Osteoblast (primary cell): ENCODE data around the gene PSMC3. TPM values are rescaled to one million over a fixed set of nuclear protein-coding genes. Genes with fewer than 3 reads are reported as not detected.

ENCODE experiments used
- DNase-seq: peaks from one replicate; pipeline ENCODE4 v3.0.0; 2011; ENCODE audit warnings: low spot score, mixed read lengths; ENCODE audit not compliant: insufficient read length; ENCODE audit errors: missing footprints
- H2AFZ ChIP-seq: 2 replicates; pipeline ENCODE4 v1.6.0; 2011; ENCODE audit warnings: mild to moderate bottlenecking, low read length
- H3K27ac ChIP-seq: 2 replicates; pipeline ENCODE4 v1.5.1; 2011; ENCODE audit warnings: mild to moderate bottlenecking, low read depth, low read length, moderate library complexity
- H3K27me3 ChIP-seq: 2 replicates; pipeline ENCODE4 v1.6.0; 2012; ENCODE audit warnings: mild to moderate bottlenecking, control low read depth, inconsistent platforms, low read length, moderate library complexity; ENCODE audit not compliant: insufficient read depth
- H3K36me3 ChIP-seq: 2 replicates; pipeline ENCODE4 v1.5.1; 2011; ENCODE audit warnings: mild to moderate bottlenecking, low read length, control low read depth, moderate library complexity; ENCODE audit not compliant: insufficient read depth
- H3K4me1 ChIP-seq: 2 replicates; pipeline ENCODE4 v1.5.1; 2011; ENCODE audit warnings: mild to moderate bottlenecking, low read length, control low read depth, moderate library complexity; ENCODE audit not compliant: insufficient read depth
- H3K4me2 ChIP-seq: 2 replicates; pipeline ENCODE4 v1.6.0; 2011; ENCODE audit warnings: mild to moderate bottlenecking, low read length; ENCODE audit not compliant: insufficient read depth
- H3K4me3 ChIP-seq: fragments of 200-600 bp; sonication (generic); 3 replicates; pipeline ENCODE4 v1.5.1; 2012; ENCODE audit warnings: mild to moderate bottlenecking, low read length, inconsistent platforms; ENCODE audit not compliant: insufficient read depth
- H3K79me2 ChIP-seq: 2 replicates; pipeline ENCODE4 v1.6.0; 2012; ENCODE audit warnings: mild to moderate bottlenecking, low read length, control low read depth, inconsistent platforms; ENCODE audit not compliant: insufficient read depth
- H3K9me3 ChIP-seq: 2 replicates; pipeline ENCODE4 v1.5.1; 2011; ENCODE audit warnings: low read depth, low read length, control low read depth
- H4K20me1 ChIP-seq: 2 replicates; pipeline ENCODE4 v1.6.0; 2012; ENCODE audit warnings: mild to moderate bottlenecking, low read length, control low read depth; ENCODE audit not compliant: insufficient read depth
- total RNA-seq: library from RNA; depleted of rRNA; stranded (reverse); fragments of >200 nt; gene quantifications from 2 replicates; pipeline ENCODE4 v1.2.3, GENCODE V29; 2012
- TF ChIP-seq, protein P1 (sequence below): IDR thresholded peaks from 2 replicates; pipeline ENCODE4 v1.5.1; 2011; ENCODE audit warnings: mild to moderate bottlenecking, low read depth, low read length, moderate library complexity; ENCODE audit errors: extremely low read depth

PSMC3 gene
- total RNA-seq, 1 donor, result 124 TPM

DNA sequence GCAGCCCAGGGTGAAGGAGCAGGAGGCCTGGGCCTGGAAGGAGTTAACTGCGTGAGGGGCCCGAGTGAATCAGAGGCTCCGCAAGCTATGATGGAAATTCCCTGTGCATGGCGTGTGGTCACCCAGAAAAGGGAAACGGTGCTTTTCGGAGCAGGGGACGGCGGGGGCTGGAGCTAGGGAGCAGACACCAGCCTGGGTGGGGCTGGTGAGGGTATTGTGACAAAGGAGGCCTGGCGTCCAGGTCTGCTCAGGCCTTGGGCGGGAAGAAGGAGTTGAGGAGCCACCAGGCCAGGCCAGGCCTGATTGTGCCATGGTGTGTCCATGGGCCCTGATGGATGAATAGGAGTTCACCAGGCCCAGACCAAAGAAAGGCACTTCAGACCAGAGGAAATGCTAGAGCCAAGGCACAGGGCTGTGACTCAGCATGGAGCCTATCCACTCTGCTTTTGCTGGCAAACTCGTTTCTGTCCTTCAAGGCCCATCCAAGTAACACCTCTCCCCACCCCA, 35.1 kb downstream of the PSMC3 start:
- peaks cover 9% of the 10 kb centered on the region for H3K4me1 ChIP-seq
- H3K27me3 ChIP-seq, result no peaks in the 10 kb centered on the region
- no peaks in the 10 kb centered on the region for H3K36me3 ChIP-seq
- H4K20me1 ChIP-seq, result no peaks in the 10 kb centered on the region
- no peak overlapping the region for H3K27ac ChIP-seq
- no peak overlapping the region for H3K4me2 ChIP-seq
- TF ChIP-seq, protein P1, sequence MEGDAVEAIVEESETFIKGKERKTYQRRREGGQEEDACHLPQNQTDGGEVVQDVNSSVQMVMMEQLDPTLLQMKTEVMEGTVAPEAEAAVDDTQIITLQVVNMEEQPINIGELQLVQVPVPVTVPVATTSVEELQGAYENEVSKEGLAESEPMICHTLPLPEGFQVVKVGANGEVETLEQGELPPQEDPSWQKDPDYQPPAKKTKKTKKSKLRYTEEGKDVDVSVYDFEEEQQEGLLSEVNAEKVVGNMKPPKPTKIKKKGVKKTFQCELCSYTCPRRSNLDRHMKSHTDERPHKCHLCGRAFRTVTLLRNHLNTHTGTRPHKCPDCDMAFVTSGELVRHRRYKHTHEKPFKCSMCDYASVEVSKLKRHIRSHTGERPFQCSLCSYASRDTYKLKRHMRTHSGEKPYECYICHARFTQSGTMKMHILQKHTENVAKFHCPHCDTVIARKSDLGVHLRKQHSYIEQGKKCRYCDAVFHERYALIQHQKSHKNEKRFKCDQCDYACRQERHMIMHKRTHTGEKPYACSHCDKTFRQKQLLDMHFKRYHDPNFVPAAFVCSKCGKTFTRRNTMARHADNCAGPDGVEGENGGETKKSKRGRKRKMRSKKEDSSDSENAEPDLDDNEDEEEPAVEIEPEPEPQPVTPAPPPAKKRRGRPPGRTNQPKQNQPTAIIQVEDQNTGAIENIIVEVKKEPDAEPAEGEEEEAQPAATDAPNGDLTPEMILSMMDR, result no peak
- no peak overlapping the region for H3K4me3 ChIP-seq
- no peaks in the 10 kb centered on the region for H3K79me2 ChIP-seq
- DNase-seq, result peak; percentile 47
- no peak overlapping the region for H2AFZ ChIP-seq
- H3K9me3 ChIP-seq, result no peaks in the 10 kb centered on the region

DNA sequence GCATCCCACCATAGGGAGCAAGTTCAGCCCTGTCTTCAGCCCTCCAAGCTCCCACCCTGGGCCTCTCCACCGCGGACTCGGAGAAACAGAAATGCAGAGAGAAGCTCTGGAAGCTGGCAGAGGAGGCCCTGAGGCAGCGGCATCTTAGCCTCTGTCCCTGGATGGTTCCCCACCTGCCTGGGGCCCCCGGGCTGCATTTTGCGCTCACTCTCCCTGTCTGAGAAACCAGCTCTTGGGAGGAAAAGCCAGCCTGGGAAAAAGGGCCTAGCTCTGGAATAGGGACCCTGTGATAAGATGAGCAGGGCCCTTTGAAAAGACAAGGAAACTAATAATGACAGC, 35.8 kb downstream of the PSMC3 start:
- TF ChIP-seq, protein P1, result no peak
- Histone ChIP-seq H3K9me3 (no peaks in the 10 kb centered on the region), H3K27ac (no peak overlapping the region), H3K27me3 (no peaks in the 10 kb centered on the region), H2AFZ (no peak overlapping the region), H4K20me1 (no peaks in the 10 kb centered on the region), H3K4me1 (peaks cover 9% of the 10 kb centered on the region), H3K36me3 (no peaks in the 10 kb centered on the region), H3K79me2 (no peaks in the 10 kb centered on the region), H3K4me3 (no peak overlapping the region), H3K4me2 (no peak overlapping the region)
- DNase-seq, result no peak

- H4K20me1 ChIP-seq, result no peaks in the 10 kb centered on the region
- H3K4me1 ChIP-seq, result peaks cover 6% of the 10 kb centered on the region
- no peak overlapping the region for H3K27ac ChIP-seq
- H3K36me3 ChIP-seq, result no peaks in the 10 kb centered on the region
- H3K79me2 ChIP-seq, result no peaks in the 10 kb centered on the region
- H3K27me3 ChIP-seq, result no peaks in the 10 kb centered on the region
- TF ChIP-seq, protein P1, result no peak
- no peaks in the 10 kb centered on the region for H3K9me3 ChIP-seq
- no peak overlapping the region for H3K4me2 ChIP-seq
- H2AFZ ChIP-seq, result no peak overlapping the region
- DNase-seq, result peak; percentile 66
- no peak overlapping the region for H3K4me3 ChIP-seq
These were observed 36.4 kb downstream of the PSMC3 start for GRCh38 chr11:47389577-47390421.

GRCh38 chr11:47388697-47389576, 37.3 kb downstream of the PSMC3 start:
- DNase-seq, result peak; percentile 55
- Histone ChIP-seq H3K79me2 (no peaks in the 10 kb centered on the region), H3K27me3 (no peaks in the 10 kb centered on the region), H3K4me3 (no peak overlapping the region), H4K20me1 (no peaks in the 10 kb centered on the region), H3K9me3 (no peaks in the 10 kb centered on the region), H3K4me2 (no peak overlapping the region), H3K36me3 (no peaks in the 10 kb centered on the region), H3K27ac (no peak overlapping the region), H2AFZ (no peak overlapping the region), H3K4me1 (peaks cover 6% of the 10 kb centered on the region)
- TF ChIP-seq, protein P1, result no peak
